HEK293 (cell line): Measurements from ENCODE around the gene CNEP1R1.

Source experiments
- BCL11A ChIP-seq: fragments of 450-650 bp; formaldehyde crosslinking; IDR thresholded peaks from 2 replicates; pipeline ENCODE4 v1.5.1; 2016; ENCODE audit warnings: low read depth, missing biosample characterization, missing genetic modification characterization
- ZFP69B ChIP-seq: fragments of 450-650 bp; formaldehyde crosslinking; IDR thresholded peaks from 2 replicates; pipeline ENCODE4 v1.5.1; 2016; ENCODE audit warnings: missing biosample characterization, missing genetic modification characterization
- ZNF311 ChIP-seq: fragments of 450-650 bp; formaldehyde crosslinking; IDR thresholded peaks from 2 replicates; pipeline ENCODE4 v1.5.1; 2017; ENCODE audit warnings: missing biosample characterization, missing genetic modification characterization, borderline replicate concordance
- TF ChIP-seq, protein P1 (sequence below): fragments of 450-650 bp; formaldehyde crosslinking; IDR thresholded peaks from 2 replicates; pipeline ENCODE4 v1.5.1; 2016; ENCODE audit warnings: missing biosample characterization, missing genetic modification characterization
- TF ChIP-seq, protein P2 (sequence below): fragments of 450-650 bp; formaldehyde crosslinking; IDR thresholded peaks from 2 replicates; pipeline ENCODE4 v1.5.1; 2016; ENCODE audit warnings: missing biosample characterization, missing genetic modification characterization, low read depth
- TF ChIP-seq, protein P3 (sequence below): fragments of 450-650 bp; formaldehyde crosslinking; IDR thresholded peaks from 2 replicates; pipeline ENCODE4 v1.5.1; 2016; ENCODE audit warnings: missing biosample characterization, missing genetic modification characterization
- TF ChIP-seq, protein P4 (sequence below): fragments of 450-650 bp; formaldehyde crosslinking; IDR thresholded peaks from 2 replicates; pipeline ENCODE4 v1.5.1; 2016; ENCODE audit warnings: missing biosample characterization, missing genetic modification characterization
- TF ChIP-seq, protein P5 (sequence below): fragments of 450-650 bp; IDR thresholded peaks from 2 replicates; pipeline ENCODE4 v1.5.1; 2018; ENCODE audit warnings: missing biosample characterization, mild to moderate bottlenecking, missing genetic modification characterization

DNA sequence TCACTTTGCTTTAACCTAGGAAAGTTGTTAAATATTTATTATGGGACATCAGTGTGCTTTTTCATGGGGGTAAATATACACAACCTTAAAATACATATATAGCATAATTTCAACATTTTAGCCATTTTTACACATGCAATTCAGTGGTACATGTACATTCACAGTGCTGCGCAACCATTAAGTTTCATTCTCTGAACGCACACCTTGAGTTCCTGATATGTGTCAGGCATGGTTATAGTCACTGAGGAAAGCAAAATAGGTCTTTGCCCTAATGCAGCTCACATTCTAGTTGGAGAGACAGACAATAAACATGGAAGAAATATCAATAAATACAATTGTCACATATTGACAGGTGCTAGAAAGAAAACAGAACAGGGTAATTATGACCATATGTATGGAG lies 12.8 kb upstream of the CNEP1R1 start:
- TF ChIP-seq, protein P1, sequence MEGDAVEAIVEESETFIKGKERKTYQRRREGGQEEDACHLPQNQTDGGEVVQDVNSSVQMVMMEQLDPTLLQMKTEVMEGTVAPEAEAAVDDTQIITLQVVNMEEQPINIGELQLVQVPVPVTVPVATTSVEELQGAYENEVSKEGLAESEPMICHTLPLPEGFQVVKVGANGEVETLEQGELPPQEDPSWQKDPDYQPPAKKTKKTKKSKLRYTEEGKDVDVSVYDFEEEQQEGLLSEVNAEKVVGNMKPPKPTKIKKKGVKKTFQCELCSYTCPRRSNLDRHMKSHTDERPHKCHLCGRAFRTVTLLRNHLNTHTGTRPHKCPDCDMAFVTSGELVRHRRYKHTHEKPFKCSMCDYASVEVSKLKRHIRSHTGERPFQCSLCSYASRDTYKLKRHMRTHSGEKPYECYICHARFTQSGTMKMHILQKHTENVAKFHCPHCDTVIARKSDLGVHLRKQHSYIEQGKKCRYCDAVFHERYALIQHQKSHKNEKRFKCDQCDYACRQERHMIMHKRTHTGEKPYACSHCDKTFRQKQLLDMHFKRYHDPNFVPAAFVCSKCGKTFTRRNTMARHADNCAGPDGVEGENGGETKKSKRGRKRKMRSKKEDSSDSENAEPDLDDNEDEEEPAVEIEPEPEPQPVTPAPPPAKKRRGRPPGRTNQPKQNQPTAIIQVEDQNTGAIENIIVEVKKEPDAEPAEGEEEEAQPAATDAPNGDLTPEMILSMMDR (tag by site-specific recombination), result no peak
- TF ChIP-seq, protein P2, sequence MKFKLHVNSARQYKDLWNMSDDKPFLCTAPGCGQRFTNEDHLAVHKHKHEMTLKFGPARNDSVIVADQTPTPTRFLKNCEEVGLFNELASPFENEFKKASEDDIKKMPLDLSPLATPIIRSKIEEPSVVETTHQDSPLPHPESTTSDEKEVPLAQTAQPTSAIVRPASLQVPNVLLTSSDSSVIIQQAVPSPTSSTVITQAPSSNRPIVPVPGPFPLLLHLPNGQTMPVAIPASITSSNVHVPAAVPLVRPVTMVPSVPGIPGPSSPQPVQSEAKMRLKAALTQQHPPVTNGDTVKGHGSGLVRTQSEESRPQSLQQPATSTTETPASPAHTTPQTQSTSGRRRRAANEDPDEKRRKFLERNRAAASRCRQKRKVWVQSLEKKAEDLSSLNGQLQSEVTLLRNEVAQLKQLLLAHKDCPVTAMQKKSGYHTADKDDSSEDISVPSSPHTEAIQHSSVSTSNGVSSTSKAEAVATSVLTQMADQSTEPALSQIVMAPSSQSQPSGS (tag by site-specific recombination), result no peak
- TF ChIP-seq, protein P3, sequence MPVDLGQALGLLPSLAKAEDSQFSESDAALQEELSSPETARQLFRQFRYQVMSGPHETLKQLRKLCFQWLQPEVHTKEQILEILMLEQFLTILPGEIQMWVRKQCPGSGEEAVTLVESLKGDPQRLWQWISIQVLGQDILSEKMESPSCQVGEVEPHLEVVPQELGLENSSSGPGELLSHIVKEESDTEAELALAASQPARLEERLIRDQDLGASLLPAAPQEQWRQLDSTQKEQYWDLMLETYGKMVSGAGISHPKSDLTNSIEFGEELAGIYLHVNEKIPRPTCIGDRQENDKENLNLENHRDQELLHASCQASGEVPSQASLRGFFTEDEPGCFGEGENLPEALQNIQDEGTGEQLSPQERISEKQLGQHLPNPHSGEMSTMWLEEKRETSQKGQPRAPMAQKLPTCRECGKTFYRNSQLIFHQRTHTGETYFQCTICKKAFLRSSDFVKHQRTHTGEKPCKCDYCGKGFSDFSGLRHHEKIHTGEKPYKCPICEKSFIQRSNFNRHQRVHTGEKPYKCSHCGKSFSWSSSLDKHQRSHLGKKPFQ (tag by site-specific recombination), result no peak
- no peak for TF ChIP-seq ZNF311 (tag by site-specific recombination)
- TF ChIP-seq ZFP69B (tag by site-specific recombination), result no peak
- TF ChIP-seq, protein P4, sequence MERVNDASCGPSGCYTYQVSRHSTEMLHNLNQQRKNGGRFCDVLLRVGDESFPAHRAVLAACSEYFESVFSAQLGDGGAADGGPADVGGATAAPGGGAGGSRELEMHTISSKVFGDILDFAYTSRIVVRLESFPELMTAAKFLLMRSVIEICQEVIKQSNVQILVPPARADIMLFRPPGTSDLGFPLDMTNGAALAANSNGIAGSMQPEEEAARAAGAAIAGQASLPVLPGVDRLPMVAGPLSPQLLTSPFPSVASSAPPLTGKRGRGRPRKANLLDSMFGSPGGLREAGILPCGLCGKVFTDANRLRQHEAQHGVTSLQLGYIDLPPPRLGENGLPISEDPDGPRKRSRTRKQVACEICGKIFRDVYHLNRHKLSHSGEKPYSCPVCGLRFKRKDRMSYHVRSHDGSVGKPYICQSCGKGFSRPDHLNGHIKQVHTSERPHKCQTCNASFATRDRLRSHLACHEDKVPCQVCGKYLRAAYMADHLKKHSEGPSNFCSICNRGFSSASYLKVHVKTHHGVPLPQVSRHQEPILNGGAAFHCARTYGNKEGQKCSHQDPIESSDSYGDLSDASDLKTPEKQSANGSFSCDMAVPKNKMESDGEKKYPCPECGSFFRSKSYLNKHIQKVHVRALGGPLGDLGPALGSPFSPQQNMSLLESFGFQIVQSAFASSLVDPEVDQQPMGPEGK (tag by site-specific recombination), result no peak
- TF ChIP-seq, protein P5, sequence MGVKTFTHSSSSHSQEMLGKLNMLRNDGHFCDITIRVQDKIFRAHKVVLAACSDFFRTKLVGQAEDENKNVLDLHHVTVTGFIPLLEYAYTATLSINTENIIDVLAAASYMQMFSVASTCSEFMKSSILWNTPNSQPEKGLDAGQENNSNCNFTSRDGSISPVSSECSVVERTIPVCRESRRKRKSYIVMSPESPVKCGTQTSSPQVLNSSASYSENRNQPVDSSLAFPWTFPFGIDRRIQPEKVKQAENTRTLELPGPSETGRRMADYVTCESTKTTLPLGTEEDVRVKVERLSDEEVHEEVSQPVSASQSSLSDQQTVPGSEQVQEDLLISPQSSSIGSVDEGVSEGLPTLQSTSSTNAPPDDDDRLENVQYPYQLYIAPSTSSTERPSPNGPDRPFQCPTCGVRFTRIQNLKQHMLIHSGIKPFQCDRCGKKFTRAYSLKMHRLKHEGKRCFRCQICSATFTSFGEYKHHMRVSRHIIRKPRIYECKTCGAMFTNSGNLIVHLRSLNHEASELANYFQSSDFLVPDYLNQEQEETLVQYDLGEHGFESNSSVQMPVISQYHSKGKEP (tag by site-specific recombination), result no peak
- TF ChIP-seq BCL11A (tag by site-specific recombination), result no peak
